Astrocyte (in vitro differentiated cells and primary cell): ENCODE measurements around the gene SCNN1A. TPM values are rescaled to one million over a fixed set of nuclear protein-coding genes. Genes with fewer than 3 reads are reported as not detected.

Experiments
- DNase-seq: peaks from one replicate; pipeline ENCODE4 v3.0.0-alpha.2; 2010; ENCODE audit warnings: low read depth
- FAIRE-seq: peaks from 2 replicates; lab custom pipeline; 2011; peaks lifted over from hg19 to GRCh38; lab: Jason Lieb, UNC
- H2AFZ ChIP-seq: 2 replicates; pipeline ENCODE4 v1.6.0; 2012; ENCODE audit warnings: low read depth, low read length, inconsistent platforms
- H3K27ac ChIP-seq: 2 replicates; pipeline ENCODE4 v1.5.1; 2011; ENCODE audit warnings: low read depth, low read length, inconsistent platforms
- H3K27me3 ChIP-seq: 2 replicates; pipeline ENCODE4 v1.6.0; 2011; ENCODE audit warnings: low read length, inconsistent platforms; ENCODE audit not compliant: insufficient read depth
- H3K36me3 ChIP-seq: 2 replicates; pipeline ENCODE4 v1.5.1; 2011; ENCODE audit warnings: low read length, inconsistent platforms; ENCODE audit not compliant: insufficient read depth
- H3K4me1 ChIP-seq: 2 replicates; pipeline ENCODE4 v1.5.1; 2011; ENCODE audit warnings: low read length, inconsistent platforms; ENCODE audit not compliant: insufficient read depth
- H3K4me2 ChIP-seq: 2 replicates; pipeline ENCODE4 v1.6.0; 2012; ENCODE audit warnings: low read length, inconsistent platforms
- H3K4me3 ChIP-seq: 2 replicates; pipeline ENCODE4 v1.5.1; 2011; ENCODE audit warnings: low read depth, mild to moderate bottlenecking, low read length, inconsistent platforms; ENCODE audit not compliant: insufficient read depth
- H3K79me2 ChIP-seq: 2 replicates; pipeline ENCODE4 v1.6.0; 2012; ENCODE audit warnings: mild to moderate bottlenecking, low read length, inconsistent platforms; ENCODE audit not compliant: insufficient read depth
- H3K9ac ChIP-seq: 2 replicates; pipeline ENCODE4 v1.6.0; 2012; ENCODE audit warnings: mild to moderate bottlenecking, low read length, inconsistent platforms
- H3K9me3 ChIP-seq: 2 replicates; pipeline ENCODE4 v1.5.1; 2012; ENCODE audit warnings: low read depth, mild to moderate bottlenecking, low read length, inconsistent platforms; ENCODE audit not compliant: insufficient read depth
- H4K20me1 ChIP-seq: 2 replicates; pipeline ENCODE4 v1.6.0; 2012; ENCODE audit warnings: low read length, inconsistent platforms; ENCODE audit not compliant: insufficient read depth
- H3K27ac Mint-ChIP-seq: one replicate; pipeline ENCODE4 v1.8.0; 2021; ENCODE audit warnings: mild to moderate bottlenecking, mixed read lengths; ENCODE audit not compliant: unreplicated experiment
- H3K27me3 Mint-ChIP-seq: one replicate; pipeline ENCODE4 v1.8.0; 2021; ENCODE audit warnings: low read depth, mixed read lengths; ENCODE audit not compliant: unreplicated experiment
- H3K36me3 Mint-ChIP-seq: one replicate; pipeline ENCODE4 v1.8.0; 2021; ENCODE audit warnings: low read depth, mixed read lengths; ENCODE audit not compliant: unreplicated experiment
- H3K4me1 Mint-ChIP-seq: one replicate; pipeline ENCODE4 v1.8.0; 2021; ENCODE audit warnings: low read depth, mixed read lengths; ENCODE audit not compliant: unreplicated experiment
- H3K4me3 Mint-ChIP-seq: one replicate; pipeline ENCODE4 v1.8.0; 2021; ENCODE audit warnings: mild to moderate bottlenecking, moderate library complexity, mixed read lengths; ENCODE audit not compliant: unreplicated experiment
- H3K9me3 Mint-ChIP-seq: one replicate; pipeline ENCODE4 v1.8.0; 2021; ENCODE audit warnings: mild to moderate bottlenecking, mixed read lengths; ENCODE audit not compliant: unreplicated experiment
- EZH2 ChIP-seq: IDR thresholded peaks from 2 replicates; pipeline ENCODE4 v1.6.1; 2012; ENCODE audit warnings: mild to moderate bottlenecking, low read length, inconsistent platforms; ENCODE audit not compliant: insufficient read depth
- total RNA-seq: library from RNA; stranded (reverse); gene quantifications from 2 replicates; pipeline ENCODE4 v1.2.1, GENCODE V29; 2021
- TF ChIP-seq, protein P1 (sequence below): IDR thresholded peaks from 2 replicates; pipeline ENCODE4 v1.5.1; 2011; ENCODE audit warnings: low read depth, mild to moderate bottlenecking, inconsistent platforms, low read length, moderate library complexity; ENCODE audit not compliant: insufficient read depth

Gene SCNN1A
- total RNA-seq, 1 donor from 2014 or later, result 1.3 TPM

DNA sequence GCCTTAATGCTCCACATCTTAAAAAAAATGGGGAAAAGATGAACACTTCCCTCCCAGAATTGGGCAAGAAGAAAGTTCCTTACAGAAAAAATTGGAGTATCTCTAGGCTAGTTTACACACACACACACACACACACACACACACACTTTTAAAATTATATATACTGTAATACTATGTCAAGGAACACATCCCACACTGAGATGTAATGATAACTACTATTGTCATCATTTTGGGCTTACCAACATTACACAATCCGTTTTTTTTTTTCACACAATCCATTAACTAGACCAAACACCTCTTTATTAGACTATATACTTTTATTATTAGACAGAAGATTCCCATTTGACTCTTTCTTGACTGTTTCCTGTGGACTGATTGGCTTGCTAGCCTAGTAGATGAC is 11.1 kb upstream of the SCNN1A start:
- no peak for TF ChIP-seq EZH2
- TF ChIP-seq, protein P1, sequence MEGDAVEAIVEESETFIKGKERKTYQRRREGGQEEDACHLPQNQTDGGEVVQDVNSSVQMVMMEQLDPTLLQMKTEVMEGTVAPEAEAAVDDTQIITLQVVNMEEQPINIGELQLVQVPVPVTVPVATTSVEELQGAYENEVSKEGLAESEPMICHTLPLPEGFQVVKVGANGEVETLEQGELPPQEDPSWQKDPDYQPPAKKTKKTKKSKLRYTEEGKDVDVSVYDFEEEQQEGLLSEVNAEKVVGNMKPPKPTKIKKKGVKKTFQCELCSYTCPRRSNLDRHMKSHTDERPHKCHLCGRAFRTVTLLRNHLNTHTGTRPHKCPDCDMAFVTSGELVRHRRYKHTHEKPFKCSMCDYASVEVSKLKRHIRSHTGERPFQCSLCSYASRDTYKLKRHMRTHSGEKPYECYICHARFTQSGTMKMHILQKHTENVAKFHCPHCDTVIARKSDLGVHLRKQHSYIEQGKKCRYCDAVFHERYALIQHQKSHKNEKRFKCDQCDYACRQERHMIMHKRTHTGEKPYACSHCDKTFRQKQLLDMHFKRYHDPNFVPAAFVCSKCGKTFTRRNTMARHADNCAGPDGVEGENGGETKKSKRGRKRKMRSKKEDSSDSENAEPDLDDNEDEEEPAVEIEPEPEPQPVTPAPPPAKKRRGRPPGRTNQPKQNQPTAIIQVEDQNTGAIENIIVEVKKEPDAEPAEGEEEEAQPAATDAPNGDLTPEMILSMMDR, result no peak
- H3K9me3 Mint-ChIP-seq, result no peaks in the 10 kb centered on the region
- no peak overlapping the region for H3K27ac ChIP-seq
- no peaks in the 10 kb centered on the region for H3K36me3 Mint-ChIP-seq
- H3K36me3 ChIP-seq, result no peaks in the 10 kb centered on the region
- no peak overlapping the region for H3K4me2 ChIP-seq
- H3K9me3 ChIP-seq, result no peaks in the 10 kb centered on the region
- no peak overlapping the region for H3K4me3 ChIP-seq
- H2AFZ ChIP-seq, result no peak overlapping the region
- H3K9ac ChIP-seq, result no peak overlapping the region
- H3K27ac Mint-ChIP-seq, result no peak overlapping the region
- H3K79me2 ChIP-seq, result peaks cover 8% of the 10 kb centered on the region
- no peaks in the 10 kb centered on the region for H3K4me1 Mint-ChIP-seq
- peaks cover 31% of the 10 kb centered on the region for H3K27me3 Mint-ChIP-seq
- FAIRE-seq (no peak), DNase-seq (no peak)
- H4K20me1 ChIP-seq, result no peaks in the 10 kb centered on the region
- no peak overlapping the region for H3K4me3 Mint-ChIP-seq
- H3K4me1 ChIP-seq, result peaks cover 17% of the 10 kb centered on the region
- H3K27me3 ChIP-seq, result no peaks in the 10 kb centered on the region

- no peak overlapping the region for H3K9ac ChIP-seq
- TF ChIP-seq, protein P1, result no peak
- TF ChIP-seq EZH2, result no peak
- Mint-ChIP-seq H3K9me3 (no peaks in the 10 kb centered on the region), H3K27ac (no peak overlapping the region), H3K36me3 (no peaks in the 10 kb centered on the region), H3K4me1 (no peaks in the 10 kb centered on the region), H3K4me3 (no peak overlapping the region), H3K27me3 (peaks cover 36% of the 10 kb centered on the region)
- no peak overlapping the region for H2AFZ ChIP-seq
- H3K27ac ChIP-seq, result no peak overlapping the region
- H3K9me3 ChIP-seq, result no peaks in the 10 kb centered on the region
- H3K36me3 ChIP-seq, result no peaks in the 10 kb centered on the region
- no peaks in the 10 kb centered on the region for H3K27me3 ChIP-seq
- peaks cover 8% of the 10 kb centered on the region for H3K79me2 ChIP-seq
- H4K20me1 ChIP-seq, result no peaks in the 10 kb centered on the region
- DNase-seq (no peak), FAIRE-seq (no peak)
- no peak overlapping the region for H3K4me3 ChIP-seq
- peaks cover 17% of the 10 kb centered on the region for H3K4me1 ChIP-seq
- no peak overlapping the region for H3K4me2 ChIP-seq
Observed at GRCh38 chr12:6386038-6386437, 10.7 kb upstream of the SCNN1A start.

GRCh38 chr12:6384499-6385436 is 9.4 kb upstream of the SCNN1A start:
- H3K9me3 Mint-ChIP-seq, result no peaks in the 10 kb centered on the region
- no peaks in the 10 kb centered on the region for H3K4me1 Mint-ChIP-seq
- no peak overlapping the region for H3K27ac Mint-ChIP-seq
- H3K9me3 ChIP-seq, result no peaks in the 10 kb centered on the region
- no peaks in the 10 kb centered on the region for H3K27me3 ChIP-seq
- H3K4me1 ChIP-seq, result peaks cover 17% of the 10 kb centered on the region
- peak overlapping the region; percentile 50 for H3K27ac ChIP-seq
- H2AFZ ChIP-seq, result peak overlapping the region; percentile 85
- peak overlapping the region; percentile 80 for H3K4me2 ChIP-seq
- H3K4me3 ChIP-seq, result peak overlapping the region; percentile 32
- no peaks in the 10 kb centered on the region for H3K36me3 Mint-ChIP-seq
- no peaks in the 10 kb centered on the region for H4K20me1 ChIP-seq
- H3K27me3 Mint-ChIP-seq, result peaks cover 35% of the 10 kb centered on the region
- H3K79me2 ChIP-seq, result peaks cover 8% of the 10 kb centered on the region
- FAIRE-seq, result no peak
- H3K9ac ChIP-seq, result peak overlapping the region; percentile 75
- TF ChIP-seq, protein P1, result no peak
- no peak for TF ChIP-seq EZH2
- no peak for DNase-seq
- H3K36me3 ChIP-seq, result no peaks in the 10 kb centered on the region
- H3K4me3 Mint-ChIP-seq, result no peak overlapping the region
